Testis (tissue), 5 donors: ENCODE data around the gene CCN5. TPM values are rescaled to one million over a fixed set of nuclear protein-coding genes. Genes with fewer than 3 reads are reported as not detected.
"Not testable (repeated sequence)": the region's sequence is repeated elsewhere in the genome, so short reads cannot be mapped to it uniquely, and the experiment has no call there.

ENCODE experiments used
- DNase-seq: peaks from one replicate; pipeline ENCODE4 v3.0.0-alpha.2; 2019
- H3K27ac ChIP-seq, 2 donors: fragments of 200-600 bp; sonication (generic); one replicate each; pipeline ENCODE4 v1.5.1; 2019
- H3K27me3 ChIP-seq: fragments of 200-600 bp; sonication (generic); one replicate; pipeline ENCODE4 v1.5.1; 2019
- H3K36me3 ChIP-seq: fragments of 200-600 bp; sonication (generic); one replicate; pipeline ENCODE4 v1.5.1; 2017; ENCODE audit warnings: low read depth; ENCODE audit errors: missing control alignments
- H3K4me1 ChIP-seq: fragments of 200-600 bp; sonication (generic); one replicate; pipeline ENCODE4 v1.5.1; 2019
- H3K4me3 ChIP-seq, 2 donors: fragments of 200-600 bp; sonication (generic); one replicate each; pipeline ENCODE4 v1.5.1; 2017 to 2019
- H3K9me3 ChIP-seq: fragments of 200-600 bp; sonication (generic); one replicate; pipeline ENCODE4 v1.5.1; 2017
- POLR2A ChIP-seq: fragments of 450-650 bp; IDR thresholded peaks from one replicate; pipeline ENCODE4 v1.6.1; 2017; ENCODE audit warnings: antibody characterized with exemption, mild to moderate bottlenecking, moderate library complexity
- WGBS, 2 donors: methylation state at CpG; one replicate each; pipeline ENCODE4 v1.1.5; 2018; 5-methylcytosine and 5-hydroxymethylcytosine counted together
- intact Hi-C: fragments of 100-400 bp; cut with DNase I; formaldehyde crosslinking; loops from one replicate; pipeline ENCODE4 v1.15.1; 2023; ENCODE audit warnings: low total_unique reads
- long read RNA-seq, 2 donors: transcript quantifications; one replicate each; lab custom pipeline, GENCODE V29; 2026
- polyA plus RNA-seq: library from polyadenylated mRNA; stranded (reverse); fragments of 350-450 nt; fragmentation: Illumina TruSeq; extraction: RNeasy Lipid Tissue Mini Kit (QIAGEN cat#74804); gene quantifications from one replicate; pipeline ENCODE4 v1.2.3, GENCODE V29; 2014; ENCODE audit warnings: low read depth, low replicate concordance; ENCODE audit not compliant: insufficient read depth
- total RNA-seq, 2 donors: library from RNA; depleted of rRNA; stranded (reverse); fragments of >200 nt; gene quantifications; one replicate each; pipeline ENCODE4 v1.2.3, GENCODE V29; 2016
- TF ChIP-seq, protein P1 (sequence below), 3 experiments: fragments of 450-650 bp in 2 of 3; fragments of 200-600 bp in 1 of 3; sonication (generic) in 1 of 3; IDR thresholded peaks; one replicate each; pipeline ENCODE4 v1.5.1; 2016 to 2019; ENCODE audit warnings: antibody characterized with exemption in 3 of 3, mild to moderate bottlenecking in 2 of 3, moderate library complexity in 1 of 3

CCN5 gene, protein sequence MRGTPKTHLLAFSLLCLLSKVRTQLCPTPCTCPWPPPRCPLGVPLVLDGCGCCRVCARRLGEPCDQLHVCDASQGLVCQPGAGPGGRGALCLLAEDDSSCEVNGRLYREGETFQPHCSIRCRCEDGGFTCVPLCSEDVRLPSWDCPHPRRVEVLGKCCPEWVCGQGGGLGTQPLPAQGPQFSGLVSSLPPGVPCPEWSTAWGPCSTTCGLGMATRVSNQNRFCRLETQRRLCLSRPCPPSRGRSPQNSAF
- total RNA-seq (100 to 1,000 TPM in 1 of 2 donors, 10 to 100 TPM in 1; 37.0 to 152 TPM), polyA plus RNA-seq (52.0 TPM)
- long read RNA-seq, donor 1, partial matches to known transcripts: 0 of 4 reads
- long read RNA-seq, donor 1, other reads (novel, unspliced or antisense): 0 of 4 reads
- long read RNA-seq, donor 2, partial matches to known transcripts: 0 of 1 reads
- long read RNA-seq, donor 2, other reads (novel, unspliced or antisense): 0 of 1 reads

DNA sequence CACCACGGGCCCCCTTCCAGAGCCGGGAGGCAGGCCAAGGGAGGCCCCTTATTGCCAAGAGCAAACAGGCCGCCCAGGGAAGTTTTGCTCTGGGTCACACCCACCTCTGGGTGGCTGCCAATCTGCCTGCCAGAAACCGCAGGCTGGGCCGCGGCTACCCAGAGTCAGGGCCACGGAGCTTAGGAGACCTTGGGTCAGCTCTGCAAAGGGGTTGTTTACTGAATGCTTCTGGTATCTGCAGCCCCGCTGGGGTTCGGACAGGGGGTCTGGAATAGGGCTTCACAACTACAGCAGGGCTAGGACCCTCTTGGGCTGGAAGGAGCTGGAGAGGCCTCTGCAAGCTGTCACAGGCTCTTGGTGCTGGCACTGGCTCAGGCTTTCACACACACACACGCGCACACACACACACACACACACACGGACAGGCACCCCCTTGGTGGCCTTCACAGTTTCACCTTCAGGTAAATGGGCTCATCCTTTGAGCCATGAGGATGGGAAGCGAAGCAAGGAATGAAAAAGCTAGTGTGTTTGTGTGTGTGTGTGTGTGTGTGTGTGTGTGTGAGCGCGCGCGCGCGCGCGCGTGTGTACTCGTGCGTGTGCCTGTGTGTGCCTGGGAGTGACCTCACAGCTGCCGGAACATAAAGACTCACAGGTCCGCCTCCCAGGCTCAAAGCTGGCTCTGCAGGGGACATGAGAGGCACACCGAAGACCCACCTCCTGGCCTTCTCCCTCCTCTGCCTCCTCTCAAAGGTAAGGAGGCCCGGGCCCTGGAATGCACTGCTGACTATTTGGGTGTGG is at the start of gene CCN5:
Gene CCN5, plus strand, starts transcription at position 669 of the 798 bp plus-strand sequence. Its CDS starts 22 bp downstream, at position 691.
- no peaks in the 10 kb centered on the region for H3K36me3 ChIP-seq
- peaks cover 18% of the 10 kb centered on the region for H3K4me1 ChIP-seq
- H3K27ac ChIP-seq: peak within 1 kb of the TSS; percentile 57 to 79
- H3K4me3 ChIP-seq: peak within 1 kb of the TSS; percentile 18 to 29
- WGBS, 2 donors: 40 to 51% methylated on average over 8 to 26 of the region's 28 CpGs
- DNase-seq: peak; percentile 88
- H3K27me3 ChIP-seq: no peaks in the 10 kb centered on the region
- TF ChIP-seq POLR2A: no peak
- TF ChIP-seq, protein P1, sequence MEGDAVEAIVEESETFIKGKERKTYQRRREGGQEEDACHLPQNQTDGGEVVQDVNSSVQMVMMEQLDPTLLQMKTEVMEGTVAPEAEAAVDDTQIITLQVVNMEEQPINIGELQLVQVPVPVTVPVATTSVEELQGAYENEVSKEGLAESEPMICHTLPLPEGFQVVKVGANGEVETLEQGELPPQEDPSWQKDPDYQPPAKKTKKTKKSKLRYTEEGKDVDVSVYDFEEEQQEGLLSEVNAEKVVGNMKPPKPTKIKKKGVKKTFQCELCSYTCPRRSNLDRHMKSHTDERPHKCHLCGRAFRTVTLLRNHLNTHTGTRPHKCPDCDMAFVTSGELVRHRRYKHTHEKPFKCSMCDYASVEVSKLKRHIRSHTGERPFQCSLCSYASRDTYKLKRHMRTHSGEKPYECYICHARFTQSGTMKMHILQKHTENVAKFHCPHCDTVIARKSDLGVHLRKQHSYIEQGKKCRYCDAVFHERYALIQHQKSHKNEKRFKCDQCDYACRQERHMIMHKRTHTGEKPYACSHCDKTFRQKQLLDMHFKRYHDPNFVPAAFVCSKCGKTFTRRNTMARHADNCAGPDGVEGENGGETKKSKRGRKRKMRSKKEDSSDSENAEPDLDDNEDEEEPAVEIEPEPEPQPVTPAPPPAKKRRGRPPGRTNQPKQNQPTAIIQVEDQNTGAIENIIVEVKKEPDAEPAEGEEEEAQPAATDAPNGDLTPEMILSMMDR (IDR thresholded peaks at IDR 0.05): no peak
- intact Hi-C loops: no loop called here
- no peaks in the 10 kb centered on the region for H3K9me3 ChIP-seq

DNA sequence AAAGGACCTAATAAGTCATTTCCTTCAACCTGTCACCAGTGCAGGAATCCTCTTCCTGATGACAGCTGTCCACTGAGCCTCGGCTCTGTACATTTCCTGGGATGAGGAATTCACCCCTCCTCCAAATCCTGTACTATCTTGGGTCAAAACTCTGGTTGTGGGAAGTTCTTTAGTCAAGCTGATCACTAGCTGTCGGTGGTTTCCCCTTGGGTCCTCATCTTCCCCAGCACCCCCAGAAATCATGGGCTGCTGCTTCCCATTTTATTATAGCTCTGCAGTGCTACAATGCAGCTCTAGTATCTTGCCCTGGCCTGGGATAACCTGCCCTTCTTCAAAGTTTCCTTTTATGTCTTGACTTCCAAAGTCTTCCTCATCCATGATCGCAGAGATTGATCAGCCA is 49.1 kb upstream of the CCN5 start:
- intact Hi-C loops: no loop called here
- Histone ChIP-seq H3K36me3 (no peaks in the 10 kb centered on the region), H3K27me3 (no peaks in the 10 kb centered on the region), H3K4me1 (no peaks in the 10 kb centered on the region), H3K4me3 (no peak overlapping the region), H3K27ac (no peak overlapping the region), H3K9me3 (no peaks in the 10 kb centered on the region)
- TF ChIP-seq, protein P1 (IDR thresholded peaks at IDR 0.05): no peak
- TF ChIP-seq POLR2A: no peak
- 88 to 90% methylated on average over 3 of the region's 3 CpGs for WGBS, 2 donors
- DNase-seq: no peak

DNA sequence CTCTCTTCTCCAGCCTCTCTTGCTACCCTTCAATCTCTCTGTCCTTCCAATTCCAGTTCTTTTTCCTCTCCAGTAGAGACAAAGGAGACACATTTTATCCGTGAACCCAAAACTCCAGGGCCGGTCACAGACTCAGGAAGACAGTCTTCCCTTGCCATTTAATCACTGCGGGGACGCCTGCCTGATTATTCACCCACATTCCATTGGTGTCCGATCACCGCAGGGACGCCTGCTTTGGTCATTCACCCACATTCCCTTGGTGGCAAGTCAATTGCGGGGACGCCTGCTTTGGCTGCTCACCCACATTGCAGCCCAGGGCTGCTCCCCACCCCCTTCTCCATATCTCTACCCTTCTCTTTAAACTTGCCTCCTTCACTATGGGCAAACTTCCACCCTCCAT is 44.3 kb upstream of the CCN5 start:
- WGBS, 2 donors: 87 to 94% methylated on average over 9 of the region's 9 CpGs
- DNase-seq, H3K4me3 ChIP-seq, intact Hi-C loops, H3K27me3 ChIP-seq, H3K9me3 ChIP-seq, H3K4me1 ChIP-seq, H3K27ac ChIP-seq, H3K36me3 ChIP-seq: not testable (repeated sequence)

DNA sequence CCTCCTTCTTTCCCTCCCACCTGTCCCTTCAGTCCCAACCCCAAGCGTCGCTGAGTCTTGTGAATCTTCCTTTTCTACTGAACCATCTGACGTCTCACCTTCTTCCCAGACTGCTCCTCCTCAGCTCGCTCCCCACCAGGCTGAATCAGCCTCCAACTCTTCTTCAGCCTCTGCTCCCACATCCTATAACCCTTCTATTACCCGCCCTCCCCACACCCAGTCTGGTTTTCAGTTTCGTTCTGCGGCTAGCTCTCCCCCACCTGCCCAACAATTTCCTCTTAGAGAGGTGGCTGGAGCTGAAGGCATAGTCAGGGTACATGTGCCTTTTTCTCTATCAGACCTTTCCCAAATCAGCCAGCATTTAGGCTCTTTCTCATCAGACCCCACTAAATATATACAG is 43.6 kb upstream of the CCN5 start:
- intact Hi-C loops, H3K9me3 ChIP-seq, H3K36me3 ChIP-seq, DNase-seq, H3K4me1 ChIP-seq, H3K27me3 ChIP-seq, H3K27ac ChIP-seq, H3K4me3 ChIP-seq: not testable (repeated sequence)
- 80 to 84% methylated on average over 6 of the region's 7 CpGs for WGBS, 2 donors

DNA sequence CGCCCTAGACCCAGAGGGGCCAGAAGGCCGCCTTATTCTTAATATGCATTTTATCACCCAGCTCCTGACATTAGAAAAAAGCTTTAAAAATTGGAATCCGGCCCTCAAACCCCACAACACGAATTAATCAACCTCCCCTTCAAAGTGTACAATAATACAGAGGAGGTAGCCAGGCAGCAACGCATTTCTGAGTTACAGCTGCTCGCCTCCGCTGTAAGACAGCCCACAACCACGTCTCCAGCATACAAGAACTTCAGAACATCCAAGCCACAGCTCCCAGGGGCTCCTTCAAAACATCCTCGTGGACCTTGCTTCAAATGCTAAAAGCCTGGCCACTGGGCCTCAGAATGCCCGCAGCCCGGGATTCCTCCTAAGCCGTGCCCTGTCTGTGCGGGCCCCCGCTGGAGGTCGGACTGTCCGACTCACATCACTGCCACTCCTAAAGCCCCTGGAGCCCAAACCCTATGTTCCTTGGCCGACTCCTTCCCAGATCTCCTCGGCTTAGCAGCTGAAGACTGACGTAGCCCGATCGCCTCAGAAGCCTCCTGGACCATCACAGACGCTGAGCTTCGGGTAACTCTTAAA is 42.8 kb upstream of the CCN5 start:
- DNase-seq, H3K9me3 ChIP-seq, H3K4me3 ChIP-seq, H3K27ac ChIP-seq, H3K4me1 ChIP-seq, H3K36me3 ChIP-seq, intact Hi-C loops, H3K27me3 ChIP-seq: not testable (repeated sequence)
- WGBS, 2 donors: 92 to 94% methylated on average over 23 of the region's 23 CpGs

DNA sequence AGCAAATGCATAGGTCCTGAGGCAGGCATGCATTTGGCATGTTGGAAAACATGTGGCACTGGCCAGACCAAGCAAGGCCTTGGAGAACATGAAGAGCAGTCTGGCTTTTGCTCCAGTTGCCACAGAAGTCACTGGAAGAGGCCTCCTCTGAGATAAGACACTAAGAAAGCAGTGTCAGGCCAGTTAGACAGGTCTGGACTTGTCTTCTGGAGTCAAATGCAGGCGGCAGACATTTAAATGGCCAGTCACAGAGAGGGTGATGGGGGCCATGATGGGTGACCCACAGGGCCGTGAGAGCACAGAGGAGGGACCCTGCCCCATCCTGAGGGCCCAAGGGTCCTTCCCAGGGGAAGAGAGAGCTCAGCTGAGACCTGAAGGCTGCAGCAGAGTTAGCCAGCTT is 36.9 kb upstream of the CCN5 start:
- Histone ChIP-seq H3K9me3 (no peaks in the 10 kb centered on the region), H3K4me1 (no peaks in the 10 kb centered on the region), H3K4me3 (no peak overlapping the region), H3K27me3 (no peaks in the 10 kb centered on the region), H3K36me3 (no peaks in the 10 kb centered on the region), H3K27ac (no peak overlapping the region)
- TF ChIP-seq, protein P1 (IDR thresholded peaks at IDR 0.05): no peak
- TF ChIP-seq POLR2A: no peak
- DNase-seq: no peak
- 68 to 87% methylated on average over 2 of the region's 2 CpGs for WGBS, 2 donors
- intact Hi-C loops: no loop called here
